ENCODE measurements around the gene KCNF1. TPM values are rescaled to one million over a fixed set of nuclear protein-coding genes. Genes with fewer than 3 reads are reported as not detected.

Gene KCNF1
- polyA plus RNA-seq, 2 donors: 0.22 to 0.29 TPM

GRCh38 chr2:10900216-10901109 is 11.3 kb upstream of the KCNF1 start:
- peaks cover 0 to 7% of the 10 kb centered on the region in 2 donors for H3K9me3 ChIP-seq (ENCODE audit: control insufficient read depth in 2 of 2, insufficient read depth in 1 of 2, low read depth in 1 of 2, low read length in 1 of 2)
- no peaks in the 10 kb centered on the region for H3K36me3 ChIP-seq (ENCODE audit: control insufficient read depth in 2 of 2, insufficient read depth in 2 of 2, low read length in 1 of 2)
- no peaks in the 10 kb centered on the region for H3K4me1 ChIP-seq (ENCODE audit: control insufficient read depth in 2 of 2, insufficient read depth in 2 of 2, low read length in 1 of 2)
- H3K4me3 ChIP-seq (ENCODE audit: low read depth in 1 of 2, low read length in 2 of 2): no peak overlapping the region
- 83 to 88% methylated on average over 10 of the region's 10 CpGs for WGBS, 2 donors
- no peak overlapping the region for H3K27ac ChIP-seq (ENCODE audit: low read depth in 2 of 2, low read length in 1 of 2)
- peaks cover 0 to 3% of the 10 kb centered on the region in 2 donors for H3K27me3 ChIP-seq (ENCODE audit: control insufficient read depth in 1 of 2, insufficient read depth in 2 of 2, low read length in 2 of 2)

DNA sequence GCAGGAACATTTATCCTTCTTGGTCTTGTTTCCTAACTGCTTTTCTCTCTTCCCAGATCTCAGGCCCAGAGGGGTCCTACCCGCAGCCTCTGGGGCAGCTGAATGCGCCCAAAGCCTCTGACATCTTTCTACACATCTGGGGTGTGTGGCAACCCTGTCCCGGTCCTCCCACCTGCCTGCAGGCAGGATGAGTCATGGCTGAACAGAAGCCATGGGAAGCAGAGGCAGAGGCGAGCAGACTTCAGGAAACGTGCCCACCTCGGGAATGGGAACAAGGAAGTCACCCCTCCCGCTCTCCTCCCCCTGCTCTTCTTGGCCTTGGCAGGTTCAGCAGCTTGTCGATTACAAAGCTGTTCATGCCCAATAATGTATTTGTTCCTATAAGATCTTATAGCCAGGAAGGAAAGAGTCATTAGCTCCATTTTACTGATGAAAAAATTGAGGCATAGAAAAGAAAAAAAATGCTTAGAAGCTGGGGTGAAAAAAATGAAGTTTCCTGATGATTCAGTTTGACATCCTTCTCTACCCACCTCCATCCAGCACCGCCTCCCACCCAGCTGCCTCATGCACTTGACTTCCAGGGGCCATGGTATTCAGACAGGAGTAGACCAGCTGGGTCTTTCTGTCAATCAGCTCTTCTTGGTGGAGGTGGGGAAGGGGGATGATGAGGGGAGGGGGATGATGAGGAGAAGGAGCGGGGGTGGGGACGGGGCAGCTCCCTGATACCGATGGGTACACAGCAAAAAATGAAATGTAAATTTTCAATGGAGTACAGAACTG is 10.4 kb upstream of the KCNF1 start:
- Histone ChIP-seq H3K36me3 (ENCODE audit: control insufficient read depth in 2 of 2, insufficient read depth in 2 of 2, low read length in 1 of 2) (no peaks in the 10 kb centered on the region), H3K27me3 (ENCODE audit: control insufficient read depth in 1 of 2, insufficient read depth in 2 of 2, low read length in 2 of 2) (peaks cover 0 to 3% of the 10 kb centered on the region in 2 donors), H3K27ac (ENCODE audit: low read depth in 2 of 2, low read length in 1 of 2) (no peak overlapping the region), H3K4me3 (ENCODE audit: low read depth in 1 of 2, low read length in 2 of 2) (no peak overlapping the region), H3K4me1 (ENCODE audit: control insufficient read depth in 2 of 2, insufficient read depth in 2 of 2, low read length in 1 of 2) (no peaks in the 10 kb centered on the region), H3K9me3 (ENCODE audit: control insufficient read depth in 2 of 2, insufficient read depth in 1 of 2, low read depth in 1 of 2, low read length in 1 of 2) (peaks cover 0 to 7% of the 10 kb centered on the region in 2 donors)
- WGBS, 2 donors: 51 to 61% methylated on average over 12 of the region's 12 CpGs

GRCh38 chr2:10903861-10904210 is 7.9 kb upstream of the KCNF1 start:
- H3K36me3 ChIP-seq (ENCODE audit: control insufficient read depth in 2 of 2, insufficient read depth in 2 of 2, low read length in 1 of 2): no peaks in the 10 kb centered on the region
- peaks cover 0 to 3% of the 10 kb centered on the region in 2 donors for H3K27me3 ChIP-seq (ENCODE audit: control insufficient read depth in 1 of 2, insufficient read depth in 2 of 2, low read length in 2 of 2)
- H3K9me3 ChIP-seq (ENCODE audit: control insufficient read depth in 2 of 2, insufficient read depth in 1 of 2, low read depth in 1 of 2, low read length in 1 of 2): peaks cover 0 to 7% of the 10 kb centered on the region in 2 donors
- no peaks in the 10 kb centered on the region for H3K4me1 ChIP-seq (ENCODE audit: control insufficient read depth in 2 of 2, insufficient read depth in 2 of 2, low read length in 1 of 2)
- WGBS, 2 donors: 65% methylated on average over 1 of the region's 2 CpGs
- H3K27ac ChIP-seq (ENCODE audit: low read depth in 2 of 2, low read length in 1 of 2): no peak overlapping the region
- no peak overlapping the region for H3K4me3 ChIP-seq (ENCODE audit: low read depth in 1 of 2, low read length in 2 of 2)

GRCh38 chr2:10904455-10904854 is 7.3 kb upstream of the KCNF1 start:
- H3K9me3 ChIP-seq (ENCODE audit: control insufficient read depth in 2 of 2, insufficient read depth in 1 of 2, low read depth in 1 of 2, low read length in 1 of 2): peaks cover 0 to 7% of the 10 kb centered on the region in 2 donors
- WGBS, 2 donors: 88 to 89% methylated on average over 6 of the region's 6 CpGs
- H3K4me3 ChIP-seq (ENCODE audit: low read depth in 1 of 2, low read length in 2 of 2): no peak overlapping the region
- H3K4me1 ChIP-seq (ENCODE audit: control insufficient read depth in 2 of 2, insufficient read depth in 2 of 2, low read length in 1 of 2): no peaks in the 10 kb centered on the region
- H3K27me3 ChIP-seq (ENCODE audit: control insufficient read depth in 1 of 2, insufficient read depth in 2 of 2, low read length in 2 of 2): peaks cover 0 to 3% of the 10 kb centered on the region in 2 donors
- H3K36me3 ChIP-seq (ENCODE audit: control insufficient read depth in 2 of 2, insufficient read depth in 2 of 2, low read length in 1 of 2): no peaks in the 10 kb centered on the region
- H3K27ac ChIP-seq (ENCODE audit: low read depth in 2 of 2, low read length in 1 of 2): no peak overlapping the region

DNA sequence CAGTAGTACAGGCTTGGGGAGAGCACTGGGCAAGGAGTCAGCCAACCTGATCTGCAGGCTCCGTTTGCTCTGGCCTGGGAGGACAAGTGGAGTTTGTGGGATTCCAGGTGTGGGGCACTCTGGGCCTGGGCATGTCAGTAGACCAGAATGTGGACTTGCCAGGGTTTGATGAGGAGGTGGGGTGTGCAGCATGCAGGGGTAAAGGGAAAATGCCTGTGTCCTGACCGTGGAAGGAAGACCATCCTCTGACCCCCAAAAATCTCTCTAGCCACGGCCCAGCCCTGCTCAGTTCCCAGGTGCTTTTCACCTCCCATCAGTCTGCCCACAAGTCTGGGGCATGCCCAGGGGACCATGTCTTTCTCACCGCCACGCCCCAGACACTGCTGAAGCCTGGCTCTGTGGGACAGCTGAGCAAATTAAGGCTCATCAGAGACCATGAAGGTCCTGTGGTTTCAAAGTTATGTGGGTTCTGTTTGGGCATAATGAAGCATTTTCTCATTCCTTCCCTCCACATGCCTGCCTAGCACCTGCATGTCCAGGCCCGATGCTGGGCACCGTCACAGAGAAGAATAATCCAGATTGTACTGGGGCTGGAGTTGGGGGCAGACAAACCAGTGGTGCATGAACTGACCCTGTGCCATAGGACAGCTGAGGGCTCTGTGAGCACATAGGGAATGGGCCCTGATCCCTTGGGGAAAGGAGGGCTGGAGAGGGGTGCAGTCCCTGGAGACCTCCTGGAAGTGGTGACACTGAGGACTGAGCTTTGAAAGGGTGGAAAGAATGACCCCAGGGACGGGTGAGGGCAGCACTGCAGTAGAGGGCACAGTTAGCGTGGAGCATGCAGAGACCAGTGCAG is 6.5 kb upstream of the KCNF1 start:
- no peaks in the 10 kb centered on the region for H3K4me1 ChIP-seq (ENCODE audit: control insufficient read depth in 2 of 2, insufficient read depth in 2 of 2, low read length in 1 of 2)
- H3K9me3 ChIP-seq (ENCODE audit: control insufficient read depth in 2 of 2, insufficient read depth in 1 of 2, low read depth in 1 of 2, low read length in 1 of 2): peaks cover 0 to 7% of the 10 kb centered on the region in 2 donors
- H3K4me3 ChIP-seq (ENCODE audit: low read depth in 1 of 2, low read length in 2 of 2): no peak overlapping the region
- no peak overlapping the region for H3K27ac ChIP-seq (ENCODE audit: low read depth in 2 of 2, low read length in 1 of 2)
- peaks cover 0 to 3% of the 10 kb centered on the region in 2 donors for H3K27me3 ChIP-seq (ENCODE audit: control insufficient read depth in 1 of 2, insufficient read depth in 2 of 2, low read length in 2 of 2)
- 76 to 84% methylated on average over 9 of the region's 9 CpGs for WGBS, 2 donors
- no peaks in the 10 kb centered on the region for H3K36me3 ChIP-seq (ENCODE audit: control insufficient read depth in 2 of 2, insufficient read depth in 2 of 2, low read length in 1 of 2)

- Histone ChIP-seq H3K27ac (ENCODE audit: low read depth in 2 of 2, low read length in 1 of 2) (no peak overlapping the region), H3K27me3 (ENCODE audit: control insufficient read depth in 1 of 2, insufficient read depth in 2 of 2, low read length in 2 of 2) (peaks cover 0 to 3% of the 10 kb centered on the region in 2 donors), H3K4me3 (ENCODE audit: low read depth in 1 of 2, low read length in 2 of 2) (no peak overlapping the region), H3K4me1 (ENCODE audit: control insufficient read depth in 2 of 2, insufficient read depth in 2 of 2, low read length in 1 of 2) (no peaks in the 10 kb centered on the region), H3K9me3 (ENCODE audit: control insufficient read depth in 2 of 2, insufficient read depth in 1 of 2, low read depth in 1 of 2, low read length in 1 of 2) (peaks cover 0 to 7% of the 10 kb centered on the region in 2 donors), H3K36me3 (ENCODE audit: control insufficient read depth in 2 of 2, insufficient read depth in 2 of 2, low read length in 1 of 2) (no peaks in the 10 kb centered on the region)
- WGBS, 2 donors: 89 to 90% methylated on average over 8 of the region's 8 CpGs
Measured at GRCh38 chr2:10905862-10906143, 5.9 kb upstream of the KCNF1 start.

DNA sequence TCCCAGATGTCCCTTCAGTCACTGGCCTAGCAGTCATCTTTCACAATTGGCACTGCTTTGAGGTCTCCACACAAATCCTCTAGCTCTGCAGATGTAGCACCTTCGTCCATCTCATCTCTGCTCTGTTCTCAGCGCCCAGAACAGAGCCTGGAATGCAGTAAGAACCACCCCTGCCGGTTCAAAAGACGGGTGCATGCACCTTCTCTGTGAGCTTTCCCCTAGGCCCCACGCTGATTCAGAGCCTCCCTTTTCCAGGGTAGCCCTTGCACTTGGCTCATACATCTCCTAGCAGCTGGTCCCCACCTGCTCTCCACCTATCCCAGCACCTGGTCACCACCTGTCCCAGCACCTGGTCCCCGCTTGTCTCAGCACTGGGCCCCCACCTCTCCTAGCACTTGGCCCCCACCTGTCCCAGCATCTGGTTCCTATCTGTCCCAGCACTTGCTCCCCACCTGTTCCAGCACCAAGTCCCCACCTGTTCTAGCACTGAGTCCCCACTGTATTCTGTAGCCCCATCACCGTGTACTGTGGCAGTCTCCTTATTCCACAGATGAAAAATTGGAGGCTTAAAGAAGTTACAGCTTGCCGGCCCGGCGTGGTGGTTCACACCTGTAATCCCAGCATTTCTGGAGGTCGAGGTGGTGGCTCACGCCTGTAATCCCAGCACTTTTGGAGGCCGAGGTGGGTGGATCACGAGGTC is 4.7 kb upstream of the KCNF1 start:
- no peak overlapping the region for H3K27ac ChIP-seq (ENCODE audit: low read depth in 2 of 2, low read length in 1 of 2)
- 88% methylated on average over 14 of the region's 14 CpGs for WGBS, 2 donors
- peaks cover 0 to 3% of the 10 kb centered on the region in 2 donors for H3K27me3 ChIP-seq (ENCODE audit: control insufficient read depth in 1 of 2, insufficient read depth in 2 of 2, low read length in 2 of 2)
- no peak overlapping the region for H3K4me3 ChIP-seq (ENCODE audit: low read depth in 1 of 2, low read length in 2 of 2)
- peaks cover 0 to 7% of the 10 kb centered on the region in 2 donors for H3K9me3 ChIP-seq (ENCODE audit: control insufficient read depth in 2 of 2, insufficient read depth in 1 of 2, low read depth in 1 of 2, low read length in 1 of 2)
- H3K36me3 ChIP-seq (ENCODE audit: control insufficient read depth in 2 of 2, insufficient read depth in 2 of 2, low read length in 1 of 2): no peaks in the 10 kb centered on the region
- no peaks in the 10 kb centered on the region for H3K4me1 ChIP-seq (ENCODE audit: control insufficient read depth in 2 of 2, insufficient read depth in 2 of 2, low read length in 1 of 2)

GRCh38 chr2:10908195-10908594 is 3.5 kb upstream of the KCNF1 start:
- H3K4me1 ChIP-seq (ENCODE audit: control insufficient read depth in 2 of 2, insufficient read depth in 2 of 2, low read length in 1 of 2): no peaks in the 10 kb centered on the region
- H3K36me3 ChIP-seq (ENCODE audit: control insufficient read depth in 2 of 2, insufficient read depth in 2 of 2, low read length in 1 of 2): no peaks in the 10 kb centered on the region
- no peak overlapping the region for H3K27ac ChIP-seq (ENCODE audit: low read depth in 2 of 2, low read length in 1 of 2)
- H3K27me3 ChIP-seq (ENCODE audit: control insufficient read depth in 1 of 2, insufficient read depth in 2 of 2, low read length in 2 of 2): peaks cover 3 to 5% of the 10 kb centered on the region in 2 donors
- H3K4me3 ChIP-seq (ENCODE audit: low read depth in 1 of 2, low read length in 2 of 2): no peak overlapping the region
- peaks cover 0 to 9% of the 10 kb centered on the region in 2 donors for H3K9me3 ChIP-seq (ENCODE audit: control insufficient read depth in 2 of 2, insufficient read depth in 1 of 2, low read depth in 1 of 2, low read length in 1 of 2)
- WGBS, 2 donors: 87 to 88% methylated on average over 4 of the region's 4 CpGs

Measured in esophagus (tissue), 2 donors.